Nephron progenitor cell (in vitro differentiated cells): ENCODE measurements around the gene CSKMT.

Experiments
- DNase-seq: peaks from one replicate; pipeline ENCODE4 v3.0.0; 2021
- H3K27ac Mint-ChIP-seq: 2 replicates; pipeline ENCODE4 v1.8.0; 2021; ENCODE audit warnings: mild to moderate bottlenecking, moderate library complexity, mixed read lengths
- H3K27me3 Mint-ChIP-seq: 2 replicates; pipeline ENCODE4 v1.8.0; 2021; ENCODE audit warnings: mild to moderate bottlenecking, low read depth, mixed read lengths; ENCODE audit not compliant: poor library complexity
- H3K36me3 Mint-ChIP-seq: 2 replicates; pipeline ENCODE4 v1.8.0; 2021; ENCODE audit warnings: low read depth, mixed read lengths
- H3K4me1 Mint-ChIP-seq: 2 replicates; pipeline ENCODE4 v1.8.0; 2021; ENCODE audit warnings: mixed read lengths
- H3K4me3 Mint-ChIP-seq: 2 replicates; pipeline ENCODE4 v1.8.0; 2021; ENCODE audit warnings: mild to moderate bottlenecking, moderate library complexity, mixed read lengths
- H3K9me3 Mint-ChIP-seq: 2 replicates; pipeline ENCODE4 v1.8.0; 2021; ENCODE audit warnings: mild to moderate bottlenecking, moderate library complexity, mixed read lengths
- TF ChIP-seq, protein P1 (sequence below): fragments of 200-600 bp; sonication (generic); IDR thresholded peaks from 2 replicates; pipeline ENCODE4 v1.5.0; 2021; ENCODE audit warnings: antibody characterized with exemption

CSKMT gene

DNA sequence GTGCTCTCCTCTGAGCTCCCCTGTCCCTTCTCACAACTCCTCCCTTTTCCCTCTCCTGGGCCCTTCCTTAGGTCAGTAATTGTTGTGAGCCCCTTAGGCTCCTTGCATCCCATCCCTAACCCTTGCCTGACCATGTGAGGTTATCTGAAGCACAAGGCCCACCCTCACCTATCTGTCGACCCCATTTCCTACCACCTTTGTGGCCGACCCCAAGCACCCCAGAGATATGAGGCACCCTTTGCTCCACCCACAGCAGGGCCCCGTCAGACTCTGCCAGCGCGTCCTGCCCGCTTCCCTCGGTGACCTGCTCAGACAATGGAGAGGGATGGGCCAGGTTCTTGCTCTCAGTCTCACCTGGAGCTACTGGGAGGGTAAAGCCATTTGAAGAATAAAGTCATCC is 43.7 kb downstream of the CSKMT start:
- Mint-ChIP-seq H3K9me3 (no peaks in the 10 kb centered on the region), H3K27ac (peak overlapping the region; percentile 96), H3K4me1 (peaks cover 65% of the 10 kb centered on the region), H3K36me3 (peaks cover 36% of the 10 kb centered on the region), H3K4me3 (peak overlapping the region; percentile 89), H3K27me3 (no peaks in the 10 kb centered on the region)
- DNase-seq, result no peak
- TF ChIP-seq, protein P1, sequence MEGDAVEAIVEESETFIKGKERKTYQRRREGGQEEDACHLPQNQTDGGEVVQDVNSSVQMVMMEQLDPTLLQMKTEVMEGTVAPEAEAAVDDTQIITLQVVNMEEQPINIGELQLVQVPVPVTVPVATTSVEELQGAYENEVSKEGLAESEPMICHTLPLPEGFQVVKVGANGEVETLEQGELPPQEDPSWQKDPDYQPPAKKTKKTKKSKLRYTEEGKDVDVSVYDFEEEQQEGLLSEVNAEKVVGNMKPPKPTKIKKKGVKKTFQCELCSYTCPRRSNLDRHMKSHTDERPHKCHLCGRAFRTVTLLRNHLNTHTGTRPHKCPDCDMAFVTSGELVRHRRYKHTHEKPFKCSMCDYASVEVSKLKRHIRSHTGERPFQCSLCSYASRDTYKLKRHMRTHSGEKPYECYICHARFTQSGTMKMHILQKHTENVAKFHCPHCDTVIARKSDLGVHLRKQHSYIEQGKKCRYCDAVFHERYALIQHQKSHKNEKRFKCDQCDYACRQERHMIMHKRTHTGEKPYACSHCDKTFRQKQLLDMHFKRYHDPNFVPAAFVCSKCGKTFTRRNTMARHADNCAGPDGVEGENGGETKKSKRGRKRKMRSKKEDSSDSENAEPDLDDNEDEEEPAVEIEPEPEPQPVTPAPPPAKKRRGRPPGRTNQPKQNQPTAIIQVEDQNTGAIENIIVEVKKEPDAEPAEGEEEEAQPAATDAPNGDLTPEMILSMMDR, result no peak

DNA sequence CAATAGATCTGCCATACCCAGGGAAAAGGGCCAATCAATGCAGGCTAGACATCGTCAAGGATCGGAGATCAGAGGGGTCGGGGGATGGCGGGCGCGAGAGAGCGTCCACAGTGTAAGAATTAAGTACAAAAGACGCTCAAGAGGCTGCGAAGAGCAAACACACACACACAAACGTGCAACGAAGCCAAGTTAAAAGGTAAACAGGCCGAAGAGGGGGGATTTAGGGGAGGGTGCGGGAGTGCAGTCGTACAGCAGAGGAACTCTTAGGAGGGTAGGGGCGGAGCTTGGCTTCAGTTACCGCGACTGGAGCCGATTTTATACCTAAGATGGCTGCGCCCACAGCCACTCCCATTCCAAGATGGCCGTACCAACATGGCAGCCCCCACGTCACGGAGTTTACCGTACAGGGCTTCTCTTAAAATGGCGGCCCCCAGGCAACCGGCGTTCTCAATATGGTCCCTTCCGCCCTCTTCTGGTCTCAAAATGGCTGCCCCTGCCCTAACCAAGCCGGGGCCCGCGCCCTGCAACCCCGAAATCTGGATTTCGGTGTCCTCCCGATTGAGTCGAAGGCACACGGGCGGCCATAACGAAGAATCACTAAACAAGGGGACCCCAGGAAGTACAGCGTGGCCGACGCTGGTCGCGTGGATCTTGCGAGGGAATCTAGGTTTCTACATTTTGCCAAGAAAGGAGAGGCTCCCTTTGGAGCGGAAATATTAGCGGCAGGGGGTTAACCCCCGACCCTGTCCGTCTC is 44.3 kb downstream of the CSKMT start:
- Mint-ChIP-seq H3K36me3 (peaks cover 40% of the 10 kb centered on the region), H3K9me3 (no peaks in the 10 kb centered on the region), H3K27ac (peak overlapping the region; percentile 96), H3K4me3 (peak overlapping the region; percentile 89), H3K4me1 (peaks cover 65% of the 10 kb centered on the region), H3K27me3 (no peaks in the 10 kb centered on the region)
- TF ChIP-seq, protein P1, result no peak
- DNase-seq, result peak; percentile 91

- Mint-ChIP-seq H3K27ac (peak overlapping the region; percentile 96), H3K36me3 (peaks cover 45% of the 10 kb centered on the region), H3K27me3 (no peaks in the 10 kb centered on the region), H3K4me3 (peak overlapping the region; percentile 89), H3K4me1 (peaks cover 64% of the 10 kb centered on the region), H3K9me3 (no peaks in the 10 kb centered on the region)
- no peak for DNase-seq
- TF ChIP-seq, protein P1, result no peak
These were observed 44.9 kb downstream of the CSKMT start for GRCh38 chr11:62710001-62710345.

GRCh38 chr11:62712276-62712812 is 47.2 kb downstream of the CSKMT start:
- Mint-ChIP-seq H3K4me3 (no peak overlapping the region), H3K27ac (peak overlapping the region; percentile 24), H3K9me3 (no peaks in the 10 kb centered on the region), H3K27me3 (no peaks in the 10 kb centered on the region), H3K4me1 (peaks cover 45% of the 10 kb centered on the region), H3K36me3 (peaks cover 68% of the 10 kb centered on the region)
- DNase-seq, result no peak
- TF ChIP-seq, protein P1, result no peak

DNA sequence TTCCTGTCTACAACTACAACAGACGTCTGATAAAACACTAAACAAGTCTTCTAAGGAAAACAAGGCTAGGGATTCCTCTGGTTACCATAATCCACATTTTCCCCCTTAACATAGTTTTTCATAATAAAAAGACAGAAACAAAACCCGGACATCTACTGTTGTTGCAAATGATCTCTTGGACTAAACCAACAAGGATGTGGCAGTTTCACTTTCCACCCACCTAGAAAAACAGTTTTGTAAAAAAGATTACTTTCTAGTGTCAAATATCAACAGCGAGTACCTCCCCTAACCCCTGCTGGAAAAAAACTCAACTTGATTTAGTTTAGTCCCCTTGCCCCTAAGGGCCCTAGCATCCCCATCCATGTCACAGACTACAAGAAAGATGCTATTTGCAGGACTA is 47.7 kb downstream of the CSKMT start:
- TF ChIP-seq, protein P1, result no peak
- H3K27me3 Mint-ChIP-seq, result no peaks in the 10 kb centered on the region
- H3K27ac Mint-ChIP-seq, result peak overlapping the region; percentile 97
- H3K4me1 Mint-ChIP-seq, result peaks cover 41% of the 10 kb centered on the region
- peaks cover 73% of the 10 kb centered on the region for H3K36me3 Mint-ChIP-seq
- H3K4me3 Mint-ChIP-seq, result no peak overlapping the region
- no peaks in the 10 kb centered on the region for H3K9me3 Mint-ChIP-seq
- DNase-seq, result no peak

DNA sequence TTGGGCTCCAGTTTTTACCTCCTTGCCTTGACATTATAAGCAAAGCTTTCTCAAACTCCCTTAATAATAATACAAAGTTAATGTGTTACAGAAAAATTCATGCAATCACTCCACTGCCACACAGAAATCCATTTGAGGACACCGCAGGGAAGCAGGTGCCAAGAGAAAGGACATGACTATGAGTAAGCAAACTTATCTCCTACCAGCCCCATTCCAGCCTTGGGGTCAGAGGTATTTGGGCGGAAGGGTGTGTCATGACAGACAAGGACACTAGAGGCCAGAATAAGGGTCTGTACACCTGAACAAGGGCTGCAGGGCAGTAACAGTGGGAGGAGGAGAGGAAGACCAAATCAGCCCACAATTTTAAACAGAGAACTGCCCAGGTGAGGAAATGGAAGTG is 48.2 kb downstream of the CSKMT start:
- no peaks in the 10 kb centered on the region for H3K27me3 Mint-ChIP-seq
- no peaks in the 10 kb centered on the region for H3K9me3 Mint-ChIP-seq
- peaks cover 36% of the 10 kb centered on the region for H3K4me1 Mint-ChIP-seq
- no peak overlapping the region for H3K4me3 Mint-ChIP-seq
- H3K27ac Mint-ChIP-seq, result peak overlapping the region; percentile 97
- TF ChIP-seq, protein P1, result no peak
- H3K36me3 Mint-ChIP-seq, result peaks cover 78% of the 10 kb centered on the region
- DNase-seq, result no peak
